ENCODE measurements around the gene XPOT.

DNA sequence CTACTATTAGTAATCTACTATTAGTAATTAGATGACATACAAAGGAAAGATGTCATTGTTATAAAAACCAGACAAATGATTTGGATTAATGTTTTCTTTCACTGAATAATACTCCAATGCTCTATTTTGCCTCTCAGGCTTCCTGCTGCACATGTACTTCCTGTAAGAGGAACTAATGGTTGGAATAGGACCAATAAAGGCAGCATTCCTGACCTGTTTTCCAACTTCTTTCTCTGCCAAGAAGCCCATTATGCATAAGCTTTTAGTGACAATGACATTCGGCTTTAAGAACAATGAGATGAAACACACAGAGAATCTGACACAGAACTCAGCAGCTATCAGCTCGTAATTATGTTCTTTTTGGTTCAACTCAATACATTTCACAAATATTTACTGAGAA lies 8.5 kb upstream of the XPOT start:
- TF ChIP-seq, protein P1, sequence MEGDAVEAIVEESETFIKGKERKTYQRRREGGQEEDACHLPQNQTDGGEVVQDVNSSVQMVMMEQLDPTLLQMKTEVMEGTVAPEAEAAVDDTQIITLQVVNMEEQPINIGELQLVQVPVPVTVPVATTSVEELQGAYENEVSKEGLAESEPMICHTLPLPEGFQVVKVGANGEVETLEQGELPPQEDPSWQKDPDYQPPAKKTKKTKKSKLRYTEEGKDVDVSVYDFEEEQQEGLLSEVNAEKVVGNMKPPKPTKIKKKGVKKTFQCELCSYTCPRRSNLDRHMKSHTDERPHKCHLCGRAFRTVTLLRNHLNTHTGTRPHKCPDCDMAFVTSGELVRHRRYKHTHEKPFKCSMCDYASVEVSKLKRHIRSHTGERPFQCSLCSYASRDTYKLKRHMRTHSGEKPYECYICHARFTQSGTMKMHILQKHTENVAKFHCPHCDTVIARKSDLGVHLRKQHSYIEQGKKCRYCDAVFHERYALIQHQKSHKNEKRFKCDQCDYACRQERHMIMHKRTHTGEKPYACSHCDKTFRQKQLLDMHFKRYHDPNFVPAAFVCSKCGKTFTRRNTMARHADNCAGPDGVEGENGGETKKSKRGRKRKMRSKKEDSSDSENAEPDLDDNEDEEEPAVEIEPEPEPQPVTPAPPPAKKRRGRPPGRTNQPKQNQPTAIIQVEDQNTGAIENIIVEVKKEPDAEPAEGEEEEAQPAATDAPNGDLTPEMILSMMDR (IDR thresholded peaks at IDR 0.05) = no peak
- TF ChIP-seq POLR2AphosphoS5 (IDR thresholded peaks at IDR 0.05) (no peak), POLR2A (IDR thresholded peaks at IDR 0.05) (no peak)
